Transverse colon (tissue), 3 donors: ENCODE data around the gene BTD.

Source experiments
- CTCF ChIP-seq, 5 experiments: fragments of 200-600 bp in 3 of 5; fragments of 450-650 bp in 2 of 5; sonication (generic) in 3 of 5; IDR thresholded peaks; 1 replicate in 2 of 5; 2 replicates in 3 of 5; pipeline ENCODE4 v1.5.1; 2016 to 2017; ENCODE audit warnings: antibody characterized with exemption in 5 of 5, inconsistent platforms in 3 of 5, mild to moderate bottlenecking in 2 of 5, moderate library complexity in 1 of 5
- POLR2A ChIP-seq: fragments of 450-650 bp; IDR thresholded peaks from one replicate; pipeline ENCODE4 v1.6.1; 2016; ENCODE audit warnings: antibody characterized with exemption, mild to moderate bottlenecking, moderate library complexity

DNA sequence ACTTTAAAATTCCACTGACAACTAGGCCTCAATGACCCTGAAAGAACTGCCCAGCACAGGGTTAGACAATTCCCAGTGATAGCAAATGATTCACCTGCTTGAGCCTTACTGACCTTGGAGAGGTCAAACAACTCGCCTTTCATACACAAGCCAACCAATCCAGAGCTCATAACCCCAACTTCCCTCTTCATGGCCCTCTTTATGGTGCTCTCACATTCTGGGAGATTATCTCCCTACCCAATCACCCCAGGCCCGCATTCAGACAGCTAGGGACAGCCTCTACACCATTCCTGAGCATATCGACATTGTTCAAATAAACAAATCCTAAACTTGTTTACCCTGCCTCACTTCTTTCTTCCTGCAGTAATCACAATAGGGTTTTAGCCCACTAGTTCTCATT lies 47.8 kb upstream of the BTD start:
- TF ChIP-seq POLR2A (no peak), CTCF (IDR thresholded peaks at IDR 0.05) (no peak)
